HG03378 (cell line): ENCODE results near the gene NPBWR2.
"Not testable (repeated sequence)": the region's sequence is repeated elsewhere in the genome, so short reads cannot be mapped to it uniquely, and the experiment has no call there.

Experiments used
- ATAC-seq: cut with Tn5 transposase; IDR thresholded peaks from one replicate; pipeline ENCODE4 v1.9.1; 2021; ENCODE audit warnings: mild to moderate bottlenecking, moderate library complexity; ENCODE audit not compliant: unreplicated experiment

The NPBWR2 gene

DNA sequence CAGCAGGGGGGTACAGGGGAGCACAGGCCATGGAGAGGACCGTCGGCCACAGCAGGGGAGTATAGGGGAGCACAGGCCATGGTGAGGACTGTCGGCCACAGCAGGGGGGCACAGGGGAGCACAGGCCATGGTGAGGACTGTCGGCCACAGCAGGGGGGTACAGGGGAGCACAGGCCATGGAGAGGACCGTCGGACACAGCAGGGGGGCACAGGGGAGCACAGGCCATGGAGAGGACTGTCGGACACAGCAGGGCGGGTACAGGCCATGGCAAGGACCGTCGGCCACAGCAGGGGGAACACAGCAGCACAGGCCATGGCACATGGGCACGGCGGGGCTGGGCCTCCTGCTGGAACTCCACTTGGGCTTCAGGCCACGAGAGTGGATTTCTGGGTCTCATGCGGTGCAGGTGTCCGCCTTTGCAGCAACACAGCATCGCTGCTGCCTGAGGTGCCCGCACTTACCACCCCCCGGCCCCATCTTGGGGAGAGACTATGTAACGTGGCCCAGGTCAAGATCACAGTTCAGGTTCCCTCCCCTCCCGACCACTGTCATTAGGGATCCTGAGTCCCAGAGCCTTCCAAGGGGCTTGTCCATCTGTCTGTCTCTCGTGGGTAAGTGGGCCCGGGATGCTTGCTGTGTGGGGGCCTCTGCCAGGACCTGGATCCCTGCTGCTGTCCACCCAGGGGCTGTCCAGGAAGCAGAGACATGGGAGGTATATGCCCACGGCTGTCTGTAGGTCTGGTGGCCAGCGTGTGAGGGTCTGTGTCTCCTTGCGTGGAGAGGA lies 2.5 kb downstream of the NPBWR2 start:
- no peak for ATAC-seq

DNA sequence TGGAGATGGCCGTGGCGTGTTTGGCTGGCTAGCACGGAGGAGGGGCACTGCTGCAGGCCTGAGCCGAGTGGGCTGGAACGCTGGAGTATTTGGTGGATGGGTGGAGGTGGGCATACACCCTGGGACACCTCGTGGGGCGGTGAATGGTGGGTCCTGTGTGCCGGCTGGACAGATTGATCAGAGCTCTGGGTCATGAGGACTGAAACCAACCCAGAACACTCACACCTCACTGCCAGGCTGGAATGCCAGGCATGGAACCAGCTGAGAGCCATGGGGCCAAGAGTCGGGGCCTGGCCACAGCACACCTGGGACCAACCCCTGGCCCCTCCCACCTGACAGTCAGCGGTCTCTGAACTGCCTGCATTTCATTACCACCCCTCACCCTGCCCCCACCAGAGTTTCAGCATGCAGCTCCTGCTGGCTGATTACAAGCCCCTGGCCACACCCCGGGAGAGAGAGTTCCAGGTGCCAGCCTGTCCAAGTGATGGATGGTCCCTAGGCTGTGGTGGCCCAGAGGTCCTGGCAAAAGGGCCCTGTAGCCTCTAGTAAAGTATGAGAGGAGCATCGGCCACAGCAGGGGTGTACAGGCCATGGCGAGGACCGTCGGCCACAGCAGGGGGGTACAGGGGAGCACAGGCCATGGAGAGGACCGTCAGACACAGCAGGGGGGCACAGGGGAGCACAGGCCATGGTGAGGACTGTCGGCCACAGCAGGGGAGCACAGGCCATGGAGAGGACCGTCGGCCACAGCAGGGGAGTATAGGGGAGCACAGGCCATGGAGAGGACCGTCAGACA lies 3.3 kb downstream of the NPBWR2 start:
- ATAC-seq: no peak

GRCh38 chr20:64102647-64103354 lies 4.6 kb downstream of the NPBWR2 start:
- ATAC-seq: no peak

- no peak for ATAC-seq
Measured at GRCh38 chr20:64101731-64102621, 5.4 kb downstream of the NPBWR2 start.

- ATAC-seq: no peak
Measured at GRCh38 chr20:64100946-64101688, 6.2 kb downstream of the NPBWR2 start.

GRCh38 chr20:64100566-64100888 lies 6.8 kb downstream of the NPBWR2 start:
- no peak for ATAC-seq

DNA sequence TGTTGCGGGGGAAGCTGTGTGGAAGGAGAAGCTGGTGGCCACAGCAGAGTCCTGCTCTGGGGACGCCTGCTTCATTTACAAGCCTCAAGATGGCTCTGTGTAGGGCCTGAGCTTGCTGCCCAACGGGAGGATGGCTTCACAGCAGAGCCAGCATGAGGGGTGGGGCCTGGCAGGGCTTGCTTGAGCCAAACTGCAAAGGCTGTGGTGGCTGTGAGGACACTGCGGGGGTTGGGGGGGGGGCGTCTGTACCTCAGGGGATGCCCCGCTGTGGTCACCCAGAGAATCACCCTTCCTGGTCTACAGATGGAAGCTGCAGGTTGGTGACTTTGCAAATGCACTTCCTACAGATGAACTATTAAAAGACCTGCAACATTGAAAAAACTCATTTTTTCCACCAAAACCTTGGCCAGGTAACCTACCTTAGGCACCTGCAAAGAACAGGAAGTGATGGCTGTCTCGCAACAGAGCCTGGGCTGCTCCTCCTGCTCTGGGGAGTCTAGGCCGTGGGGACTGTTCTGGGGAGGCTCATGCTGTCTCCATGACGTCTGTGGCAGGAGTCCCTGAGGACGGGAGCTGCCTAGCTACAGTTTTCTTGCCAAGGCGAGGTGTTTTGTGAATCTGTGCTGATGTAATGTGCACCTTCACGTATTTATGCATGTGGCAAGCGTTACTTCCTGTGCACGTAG lies 7.3 kb downstream of the NPBWR2 start:
- peak; percentile 47 for ATAC-seq

DNA sequence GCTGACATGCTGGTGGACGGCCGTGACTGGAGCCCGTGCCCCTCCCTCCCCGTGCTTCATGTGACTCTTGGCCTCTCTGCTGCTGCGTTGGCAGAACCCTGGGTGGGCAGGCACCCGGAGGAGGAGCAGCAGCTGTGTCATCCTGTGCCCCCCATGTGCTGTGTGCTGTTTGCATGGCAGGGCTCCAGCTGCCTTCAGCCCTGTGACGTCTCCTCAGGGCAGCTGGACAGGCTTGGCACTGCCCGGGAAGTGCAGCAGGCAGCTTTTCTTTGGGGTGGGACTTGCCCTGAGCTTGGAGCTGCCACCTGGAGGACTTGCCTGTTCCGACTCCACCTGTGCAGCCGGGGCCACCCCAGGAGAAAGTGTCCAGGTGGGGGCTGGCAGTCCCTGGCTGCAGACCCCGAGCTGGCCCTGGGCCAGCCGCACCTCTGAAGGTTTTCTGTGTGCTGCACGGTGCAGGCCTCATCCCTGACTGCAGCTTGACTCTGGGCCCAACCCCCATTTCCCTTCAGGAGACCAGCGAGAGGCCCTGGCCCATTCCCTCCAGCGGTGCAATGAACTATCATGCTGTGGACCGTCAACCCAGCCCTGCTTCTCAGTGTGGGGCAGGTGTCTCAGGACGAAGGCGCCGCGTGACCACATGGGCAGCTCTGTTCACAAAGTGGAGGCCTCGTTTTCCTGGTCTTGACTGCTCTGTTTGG lies 8.1 kb downstream of the NPBWR2 start:
- ATAC-seq: no peak

DNA sequence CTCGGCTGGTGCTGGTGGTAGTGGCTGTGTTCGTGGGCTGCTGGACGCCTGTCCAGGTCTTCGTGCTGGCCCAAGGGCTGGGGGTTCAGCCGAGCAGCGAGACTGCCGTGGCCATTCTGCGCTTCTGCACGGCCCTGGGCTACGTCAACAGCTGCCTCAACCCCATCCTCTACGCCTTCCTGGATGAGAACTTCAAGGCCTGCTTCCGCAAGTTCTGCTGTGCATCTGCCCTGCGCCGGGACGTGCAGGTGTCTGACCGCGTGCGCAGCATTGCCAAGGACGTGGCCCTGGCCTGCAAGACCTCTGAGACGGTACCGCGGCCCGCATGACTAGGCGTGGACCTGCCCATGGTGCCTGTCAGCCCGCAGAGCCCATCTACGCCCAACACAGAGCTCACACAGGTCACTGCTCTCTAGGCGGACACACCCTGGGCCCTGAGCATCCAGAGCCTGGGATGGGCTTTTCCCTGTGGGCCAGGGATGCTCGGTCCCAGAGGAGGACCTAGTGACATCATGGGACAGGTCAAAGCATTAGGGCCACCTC lies 8.8 kb downstream of the NPBWR2 start:
- ATAC-seq: no peak

- no peak for ATAC-seq
Measured at GRCh38 chr20:64096535-64096934, 10.8 kb downstream of the NPBWR2 start.

- no peak for ATAC-seq
Measured at GRCh38 chr20:64095927-64096326, 11.4 kb downstream of the NPBWR2 start.

DNA sequence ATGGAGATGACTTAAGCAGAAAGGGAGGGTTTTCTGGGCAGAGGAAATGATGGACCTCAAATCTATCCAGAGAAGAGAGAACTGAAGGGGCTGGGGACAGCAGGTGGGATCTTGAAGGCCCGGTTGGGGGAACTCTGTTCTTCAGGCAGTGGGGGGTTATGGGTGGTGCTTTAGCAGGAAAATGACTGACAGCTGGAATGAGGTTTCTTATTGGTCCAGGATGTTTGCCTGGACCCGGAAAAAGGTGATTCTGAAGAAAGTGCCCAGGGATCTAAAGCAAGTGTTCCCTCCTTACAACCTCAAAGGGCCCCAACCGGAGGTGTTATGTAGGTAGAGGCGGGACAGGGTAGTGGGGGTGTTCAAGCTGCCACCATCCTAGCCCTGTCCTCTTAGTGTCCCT lies 11.9 kb downstream of the NPBWR2 start:
- ATAC-seq: no peak

DNA sequence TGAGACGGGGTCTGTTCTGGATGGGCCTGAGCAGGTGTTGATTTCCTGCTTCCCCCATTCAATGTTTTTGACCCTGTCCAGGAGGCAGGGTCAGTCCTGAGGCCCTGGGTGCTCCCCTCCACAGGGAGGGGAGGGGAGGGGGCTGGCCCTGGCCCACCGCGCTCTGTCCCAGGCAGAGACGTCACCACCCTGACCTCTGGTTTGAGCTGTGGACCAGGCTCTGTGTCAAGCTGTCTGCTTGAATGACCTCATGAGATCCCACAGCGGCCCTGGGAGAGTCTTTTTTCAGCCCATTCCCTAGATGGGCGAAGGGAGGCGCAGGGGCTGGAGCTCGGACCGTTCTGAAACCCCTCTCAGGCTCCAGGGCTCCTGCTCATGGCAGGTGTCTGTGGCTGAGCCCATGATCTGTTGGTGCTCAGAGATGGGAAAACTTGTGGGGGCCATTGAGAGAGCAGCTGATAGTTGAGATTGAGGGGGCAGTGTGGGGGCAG lies 14.3 kb downstream of the NPBWR2 start:
- no peak for ATAC-seq

GRCh38 chr20:64092258-64093012 lies 14.9 kb downstream of the NPBWR2 start:
- ATAC-seq: no peak

GRCh38 chr20:64091770-64092169 lies 15.6 kb downstream of the NPBWR2 start:
- ATAC-seq: no peak

DNA sequence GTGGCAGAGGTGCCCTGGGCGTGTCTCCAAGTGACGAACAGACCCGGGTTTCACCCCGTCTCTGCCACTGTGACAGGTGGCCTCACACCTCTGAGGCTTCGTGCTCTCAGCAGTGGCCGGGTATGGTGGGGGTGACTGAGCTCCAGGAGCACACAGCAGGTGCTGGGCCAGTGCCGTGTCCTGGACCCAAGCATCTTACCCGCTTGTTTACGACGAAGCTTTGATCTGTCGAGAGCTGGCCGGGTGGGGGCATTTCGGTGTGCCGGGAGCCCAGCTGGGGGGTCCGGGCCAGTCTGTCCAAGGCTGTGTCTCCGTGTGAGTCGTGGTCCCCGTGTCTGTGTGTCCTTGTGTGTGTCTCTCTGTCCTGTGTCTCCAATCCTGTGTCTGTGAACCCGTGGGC lies 16.0 kb downstream of the NPBWR2 start:
- ATAC-seq: no peak

DNA sequence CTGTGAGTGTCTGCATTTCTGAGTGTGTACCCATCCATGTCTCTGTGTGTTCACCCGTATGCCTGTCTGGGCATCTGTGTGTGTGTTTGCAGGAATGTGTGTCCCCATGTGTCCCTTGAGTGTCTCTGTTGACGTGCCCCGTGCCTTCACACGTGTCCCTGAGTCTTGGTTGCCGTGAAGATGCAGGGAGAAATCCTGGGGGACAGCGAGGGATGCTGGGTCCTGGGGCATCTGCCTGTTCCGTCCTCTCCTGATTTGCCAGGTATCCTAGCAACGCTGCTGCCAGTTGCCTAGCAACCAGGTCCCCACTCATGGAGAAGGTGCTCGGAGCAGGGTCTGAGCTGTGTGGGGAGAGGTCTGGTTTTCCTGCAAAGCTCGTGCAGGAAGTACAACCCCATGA lies 17.2 kb downstream of the NPBWR2 start:
- ATAC-seq: no peak

DNA sequence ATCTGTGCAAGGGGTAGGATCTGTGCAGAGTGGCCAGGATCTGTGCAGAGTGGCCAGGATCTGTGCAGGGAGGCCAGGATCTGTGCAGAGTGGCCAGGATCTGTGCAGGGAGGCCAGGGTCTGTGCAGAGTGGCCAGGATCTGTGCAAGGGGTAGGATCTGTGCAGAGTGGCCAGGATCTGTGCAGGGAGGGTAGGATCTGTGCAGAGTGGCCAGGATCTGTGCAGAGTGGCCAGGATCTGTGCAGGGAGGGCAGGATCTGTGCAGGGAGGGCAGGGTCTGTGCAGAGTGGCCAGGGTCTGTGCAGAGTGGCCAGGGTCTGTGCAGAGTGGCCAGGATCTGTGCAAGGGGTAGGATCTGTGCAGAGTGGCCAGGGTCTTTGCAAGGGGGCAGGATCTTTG lies 18.8 kb downstream of the NPBWR2 start:
- not testable (repeated sequence) for ATAC-seq
